ENCODE results near the gene HSFX1.

- TF ChIP-seq CTCF (conservative IDR thresholded peaks at IDR 0.05 in 1 of 2, IDR thresholded peaks at IDR 0.05 in 1 of 2; ENCODE audit: low read depth in 1 of 2, low read length in 2 of 2): no peak
- no peak for TF ChIP-seq EZH2 (IDR thresholded peaks at IDR 0.05; ENCODE audit: low read length, missing control alignments)
These were observed 26.1 kb downstream of the HSFX1 start for GRCh38 chrX:149799938-149800337.
